ENCODE results near the gene MED1. TPM values are rescaled to one million over a fixed set of nuclear protein-coding genes. Genes with fewer than 3 reads are reported as not detected.

Gene MED1
- total RNA-seq, 4 donors from 2014 or later: 22.4 to 29.6 (median 25.0) TPM

DNA sequence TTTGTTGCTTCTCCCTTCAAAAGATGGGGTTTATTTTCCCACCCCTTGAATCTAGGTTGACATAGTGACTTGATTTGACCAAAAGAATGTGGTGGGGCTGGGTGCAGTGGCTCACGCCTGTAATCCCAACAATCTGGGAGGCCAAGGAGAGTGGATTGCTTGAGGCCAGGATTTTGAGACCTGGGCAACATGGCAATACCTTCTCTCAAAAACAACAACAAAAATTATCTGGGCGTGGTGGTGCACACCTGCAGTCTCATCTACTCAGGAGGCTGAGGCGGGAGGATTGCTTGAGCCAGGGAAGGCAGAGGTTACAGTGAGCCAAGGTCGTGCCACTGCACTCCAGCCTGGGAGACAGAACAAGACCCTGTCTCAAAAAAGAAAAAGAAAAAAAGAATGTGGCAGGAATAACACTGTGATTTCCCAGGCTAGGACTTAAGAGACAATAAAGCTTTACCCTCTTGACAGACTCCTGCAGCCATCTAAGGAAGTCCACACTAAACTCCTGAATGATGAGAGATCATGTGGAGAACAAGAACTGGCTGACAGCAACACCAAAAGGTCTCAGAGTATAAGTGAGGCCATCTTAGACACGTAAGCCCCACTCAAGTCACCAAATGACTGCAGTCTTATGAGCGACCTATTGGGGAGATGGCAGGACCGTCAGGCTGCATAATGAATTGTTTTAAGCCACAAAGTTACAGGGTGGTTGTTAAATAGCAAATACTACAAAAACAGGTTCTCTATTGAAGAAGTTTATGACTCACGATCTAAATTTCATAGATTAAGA lies 86.6 kb downstream of the MED1 start:
- H3K27me3 ChIP-seq: no peaks in the 10 kb centered on the region
- no peaks in the 10 kb centered on the region for H3K9me3 ChIP-seq
- TF ChIP-seq, protein P1, sequence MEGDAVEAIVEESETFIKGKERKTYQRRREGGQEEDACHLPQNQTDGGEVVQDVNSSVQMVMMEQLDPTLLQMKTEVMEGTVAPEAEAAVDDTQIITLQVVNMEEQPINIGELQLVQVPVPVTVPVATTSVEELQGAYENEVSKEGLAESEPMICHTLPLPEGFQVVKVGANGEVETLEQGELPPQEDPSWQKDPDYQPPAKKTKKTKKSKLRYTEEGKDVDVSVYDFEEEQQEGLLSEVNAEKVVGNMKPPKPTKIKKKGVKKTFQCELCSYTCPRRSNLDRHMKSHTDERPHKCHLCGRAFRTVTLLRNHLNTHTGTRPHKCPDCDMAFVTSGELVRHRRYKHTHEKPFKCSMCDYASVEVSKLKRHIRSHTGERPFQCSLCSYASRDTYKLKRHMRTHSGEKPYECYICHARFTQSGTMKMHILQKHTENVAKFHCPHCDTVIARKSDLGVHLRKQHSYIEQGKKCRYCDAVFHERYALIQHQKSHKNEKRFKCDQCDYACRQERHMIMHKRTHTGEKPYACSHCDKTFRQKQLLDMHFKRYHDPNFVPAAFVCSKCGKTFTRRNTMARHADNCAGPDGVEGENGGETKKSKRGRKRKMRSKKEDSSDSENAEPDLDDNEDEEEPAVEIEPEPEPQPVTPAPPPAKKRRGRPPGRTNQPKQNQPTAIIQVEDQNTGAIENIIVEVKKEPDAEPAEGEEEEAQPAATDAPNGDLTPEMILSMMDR (IDR thresholded peaks at IDR 0.05): no peak
- no peak for TF ChIP-seq POLR2A (IDR thresholded peaks at IDR 0.05)
- intact Hi-C loops (cut with DNase I): no loop called here
- H3K27ac ChIP-seq: no peak overlapping the region
- peaks cover 9 to 10% of the 10 kb centered on the region in 2 donors for H3K4me1 ChIP-seq
- no peaks in the 10 kb centered on the region for H3K36me3 ChIP-seq
- 88 to 95% methylated on average over 8 of the region's 8 CpGs for WGBS, 2 donors
- H3K4me3 ChIP-seq (replicated peaks in 1 of 3): no peak overlapping the region
- no peak for DNase-seq

DNA sequence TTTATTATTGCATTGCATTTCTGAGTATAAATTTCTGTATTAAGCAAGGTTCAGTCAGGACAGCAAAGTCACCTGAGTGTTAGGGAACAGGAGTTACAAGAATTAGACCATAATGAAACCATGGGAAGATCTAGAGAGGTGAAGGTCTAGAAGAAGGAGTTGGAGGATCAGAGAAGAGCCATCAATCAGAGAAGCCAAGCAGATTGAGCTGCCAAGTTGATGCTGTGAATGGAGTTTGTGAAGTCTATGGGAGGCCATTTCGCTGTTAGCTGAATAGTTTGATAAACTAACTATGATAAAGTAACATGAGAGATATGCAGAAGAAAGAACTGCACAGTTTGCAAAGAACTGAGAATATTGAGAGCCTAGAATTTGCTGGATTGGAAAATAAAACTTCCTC lies 90.0 kb downstream of the MED1 start:
- H3K9me3 ChIP-seq: no peaks in the 10 kb centered on the region
- H3K36me3 ChIP-seq: no peaks in the 10 kb centered on the region
- H3K27me3 ChIP-seq: no peaks in the 10 kb centered on the region
- TF ChIP-seq, protein P1 (IDR thresholded peaks at IDR 0.05): no peak
- no peak for TF ChIP-seq POLR2A (IDR thresholded peaks at IDR 0.05)
- H3K4me3 ChIP-seq (replicated peaks in 1 of 3): no peak overlapping the region
- no peak for DNase-seq
- intact Hi-C loops (cut with DNase I): no loop called here
- H3K4me1 ChIP-seq: peaks cover 5 to 7% of the 10 kb centered on the region in 2 donors
- no peak overlapping the region for H3K27ac ChIP-seq
- 92 to 98% methylated on average over 1 of the region's 1 CpG for WGBS, 2 donors

DNA sequence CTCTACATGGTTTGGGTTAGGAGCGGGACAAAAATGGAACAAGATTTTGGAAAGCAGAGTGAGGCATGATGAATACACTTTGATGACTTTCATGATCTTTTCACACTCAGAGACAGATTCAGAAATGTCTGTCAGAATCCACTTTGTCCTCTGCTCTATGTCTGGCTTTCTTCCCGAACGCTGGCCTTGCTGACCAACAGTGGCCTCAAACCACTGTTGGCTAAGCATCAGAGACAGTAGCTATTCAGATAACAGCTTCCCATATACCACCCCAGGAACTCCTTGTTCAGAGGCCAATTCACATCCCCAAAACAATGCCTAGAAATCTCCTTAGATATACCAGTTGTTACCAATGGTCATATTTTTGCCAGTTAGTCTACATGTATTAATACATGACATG lies 90.5 kb downstream of the MED1 start:
- no peaks in the 10 kb centered on the region for H3K27me3 ChIP-seq
- peaks cover 0 to 2% of the 10 kb centered on the region in 2 donors for H3K4me1 ChIP-seq
- 89 to 94% methylated on average over 3 of the region's 3 CpGs for WGBS, 2 donors
- no peaks in the 10 kb centered on the region for H3K9me3 ChIP-seq
- DNase-seq: no peak
- no peak overlapping the region for H3K27ac ChIP-seq
- intact Hi-C loops (cut with DNase I): no loop called here
- no peaks in the 10 kb centered on the region for H3K36me3 ChIP-seq
- TF ChIP-seq POLR2A (IDR thresholded peaks at IDR 0.05): no peak
- TF ChIP-seq, protein P1 (IDR thresholded peaks at IDR 0.05): no peak
- H3K4me3 ChIP-seq (replicated peaks in 1 of 3): no peak overlapping the region

DNA sequence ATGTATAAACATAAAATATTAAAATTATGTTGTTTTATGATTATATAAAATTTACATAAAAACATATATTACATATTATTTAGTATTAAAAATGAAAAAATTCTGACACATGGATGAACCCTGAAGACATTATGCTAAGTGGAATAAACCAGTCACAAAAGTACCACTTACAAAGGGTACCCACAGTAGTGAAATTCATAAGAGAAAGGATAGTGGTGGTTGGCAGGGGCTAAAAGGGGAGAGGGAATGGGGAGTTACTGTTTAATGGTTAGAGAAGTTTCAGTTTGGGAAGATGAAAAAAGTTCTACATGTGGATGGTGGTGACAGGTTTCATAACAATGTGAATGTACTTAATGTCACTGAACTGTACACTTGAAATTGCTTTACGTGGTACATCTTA lies 91.1 kb downstream of the MED1 start:
- H3K4me3 ChIP-seq (replicated peaks in 1 of 3): no peak overlapping the region
- DNase-seq: no peak
- H3K27ac ChIP-seq: no peak overlapping the region
- TF ChIP-seq POLR2A (IDR thresholded peaks at IDR 0.05): no peak
- TF ChIP-seq, protein P1 (IDR thresholded peaks at IDR 0.05): no peak
- no peaks in the 10 kb centered on the region for H3K4me1 ChIP-seq
- H3K27me3 ChIP-seq: no peaks in the 10 kb centered on the region
- H3K9me3 ChIP-seq: no peaks in the 10 kb centered on the region
- 97 to 98% methylated on average over 1 of the region's 1 CpG for WGBS, 2 donors
- intact Hi-C loops (cut with DNase I): no loop called here
- H3K36me3 ChIP-seq: no peaks in the 10 kb centered on the region

DNA sequence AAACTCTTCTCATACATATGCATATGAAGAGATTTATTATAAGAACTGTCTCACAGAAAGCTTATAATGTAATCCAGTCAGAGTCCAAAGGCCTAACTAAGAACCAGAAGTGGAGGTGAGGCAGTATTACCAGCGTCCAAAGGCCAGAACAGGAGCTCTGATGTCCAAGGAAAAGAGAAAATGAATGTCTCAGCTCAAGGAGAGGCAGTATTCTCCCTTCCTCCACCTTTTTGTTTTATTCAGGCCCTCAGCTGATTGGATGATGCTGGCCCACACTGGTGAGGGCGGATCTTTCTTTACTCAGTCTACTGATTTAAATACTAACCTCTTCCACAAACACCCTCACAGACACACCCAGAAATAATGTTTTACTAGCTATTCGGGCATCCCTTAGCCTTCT lies 93.1 kb downstream of the MED1 start:
- 82 to 88% methylated on average over 3 of the region's 3 CpGs for WGBS, 2 donors
- no peaks in the 10 kb centered on the region for H3K4me1 ChIP-seq
- H3K9me3 ChIP-seq: no peaks in the 10 kb centered on the region
- TF ChIP-seq, protein P1 (IDR thresholded peaks at IDR 0.05): no peak
- no peak for TF ChIP-seq POLR2A (IDR thresholded peaks at IDR 0.05)
- H3K36me3 ChIP-seq: no peaks in the 10 kb centered on the region
- intact Hi-C loops (cut with DNase I): no loop called here
- no peak for DNase-seq
- H3K27ac ChIP-seq: no peak overlapping the region
- H3K27me3 ChIP-seq: no peaks in the 10 kb centered on the region
- no peak overlapping the region for H3K4me3 ChIP-seq (replicated peaks in 1 of 3)

Measured in thyroid gland (tissue), 4 donors.